GM19025 (cell line): Measurements from ENCODE around the gene ABO.
"Not testable (repeated sequence)": the region's sequence is repeated elsewhere in the genome, so short reads cannot be mapped to it uniquely, and the experiment has no call there.

Source experiments
- ATAC-seq: cut with Tn5 transposase; IDR thresholded peaks from one replicate; pipeline ENCODE4 v1.9.1; 2021; ENCODE audit warnings: mild to moderate bottlenecking, low read depth, moderate library complexity; ENCODE audit not compliant: unreplicated experiment

ABO gene

DNA sequence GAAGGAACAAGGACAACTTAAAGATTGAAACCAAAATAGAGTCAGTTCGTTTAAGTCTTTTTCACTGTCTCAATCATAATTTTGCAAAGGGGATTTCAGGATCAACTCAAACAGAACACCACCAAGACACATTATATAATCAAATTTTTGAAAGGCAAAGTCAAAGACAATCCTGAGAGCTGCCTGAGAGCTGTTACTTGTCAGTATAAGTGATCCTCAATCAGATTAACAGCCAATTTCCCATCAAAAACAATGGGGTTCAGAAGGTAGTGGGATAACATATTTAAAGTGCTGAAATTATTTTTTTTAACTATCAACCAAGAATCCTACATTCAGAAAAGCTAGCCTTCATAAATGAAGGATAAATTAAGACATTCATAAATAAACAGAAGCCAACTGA is 19.3 kb upstream of the ABO start:
- no peak for ATAC-seq

DNA sequence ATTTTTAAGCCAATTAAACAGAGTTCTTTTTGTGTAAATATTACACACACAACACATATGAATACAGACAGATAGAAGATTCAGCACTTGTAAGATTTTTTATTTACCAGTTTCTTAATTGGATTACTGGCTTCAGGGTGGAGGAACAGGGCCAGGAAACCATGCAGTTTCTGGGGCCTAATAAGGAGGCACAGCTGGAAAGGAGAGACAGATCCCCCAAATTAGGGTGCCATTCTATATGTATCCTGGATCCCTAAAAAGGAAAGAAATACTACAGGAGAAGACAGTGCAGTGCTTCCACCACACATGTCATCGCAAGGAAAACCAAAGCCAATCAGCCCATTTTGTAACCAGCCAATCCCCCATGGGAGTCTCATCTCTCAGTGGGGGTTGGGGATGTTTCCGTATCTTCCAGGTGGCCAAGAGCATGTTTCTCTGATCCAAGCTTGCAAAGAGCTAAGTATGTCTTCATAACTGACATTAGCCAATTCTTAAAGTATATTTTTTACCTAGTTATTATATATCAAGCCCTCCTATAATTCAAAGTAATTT is 15.8 kb upstream of the ABO start:
- no peak for ATAC-seq

DNA sequence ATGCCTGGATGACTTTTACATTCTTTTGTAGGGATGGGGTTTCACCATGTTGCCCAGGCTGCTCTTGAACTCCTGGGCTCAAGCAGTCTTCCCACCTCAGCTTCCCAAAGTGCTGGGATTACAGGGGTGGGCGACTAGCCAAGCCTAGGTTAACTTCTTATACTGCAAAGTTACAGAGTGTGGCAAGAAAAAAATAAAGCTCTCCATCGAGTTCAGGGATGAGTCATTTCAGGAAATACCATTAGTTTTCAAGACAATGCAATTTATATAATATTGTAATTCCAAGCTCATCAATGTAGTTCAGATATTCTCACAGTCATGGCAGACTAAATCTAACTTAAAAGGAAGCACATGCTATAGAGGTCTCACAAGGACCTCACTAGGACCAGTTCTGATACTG is 11.5 kb upstream of the ABO start:
- ATAC-seq, result no peak

DNA sequence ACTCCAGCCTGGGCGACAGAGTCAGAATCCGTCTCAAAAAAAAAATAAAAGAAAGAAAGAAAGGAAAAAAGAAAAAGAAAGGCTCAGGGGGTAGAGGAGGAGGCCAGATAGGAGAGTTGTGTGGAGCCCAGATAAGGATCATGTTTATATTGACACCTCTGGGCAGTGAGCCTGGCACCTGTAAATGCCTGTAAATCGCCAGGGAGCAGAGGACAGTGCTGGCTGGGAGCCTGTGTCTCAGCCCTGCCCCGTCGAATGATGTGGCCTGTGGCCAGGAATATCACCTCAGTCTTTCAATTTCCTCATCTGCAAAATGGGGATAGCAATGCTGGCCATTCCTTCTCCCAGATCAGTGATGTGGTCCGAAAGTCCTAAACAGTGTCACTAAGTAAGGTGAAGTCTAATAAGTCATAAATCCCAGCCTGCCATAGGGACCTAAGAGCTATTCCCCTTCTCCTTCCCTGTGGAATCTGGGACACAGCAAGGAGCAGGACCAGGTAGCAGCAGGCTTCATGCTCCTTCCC is 10.3 kb upstream of the ABO start:
- no peak for ATAC-seq

DNA sequence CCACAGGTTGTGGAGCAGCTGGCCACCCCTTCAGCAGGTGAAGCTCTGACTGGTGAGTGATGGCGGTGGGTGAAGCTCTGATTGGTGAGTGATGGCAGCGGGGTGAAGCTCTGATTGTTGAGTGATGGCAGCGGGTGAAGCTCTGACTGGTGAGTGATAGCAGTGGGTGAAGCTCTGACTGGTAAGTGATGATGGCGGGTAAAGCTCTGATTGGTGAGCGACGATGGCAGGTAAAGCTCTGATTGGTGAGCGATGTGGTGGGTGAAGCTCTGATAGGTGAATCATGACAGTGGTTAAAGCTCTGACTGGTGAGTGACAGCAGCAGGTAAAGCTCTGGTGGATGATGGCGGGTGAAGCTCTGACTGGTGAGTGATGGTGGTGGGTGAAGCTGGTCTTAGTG is 9.4 kb upstream of the ABO start:
- no peak for ATAC-seq

DNA sequence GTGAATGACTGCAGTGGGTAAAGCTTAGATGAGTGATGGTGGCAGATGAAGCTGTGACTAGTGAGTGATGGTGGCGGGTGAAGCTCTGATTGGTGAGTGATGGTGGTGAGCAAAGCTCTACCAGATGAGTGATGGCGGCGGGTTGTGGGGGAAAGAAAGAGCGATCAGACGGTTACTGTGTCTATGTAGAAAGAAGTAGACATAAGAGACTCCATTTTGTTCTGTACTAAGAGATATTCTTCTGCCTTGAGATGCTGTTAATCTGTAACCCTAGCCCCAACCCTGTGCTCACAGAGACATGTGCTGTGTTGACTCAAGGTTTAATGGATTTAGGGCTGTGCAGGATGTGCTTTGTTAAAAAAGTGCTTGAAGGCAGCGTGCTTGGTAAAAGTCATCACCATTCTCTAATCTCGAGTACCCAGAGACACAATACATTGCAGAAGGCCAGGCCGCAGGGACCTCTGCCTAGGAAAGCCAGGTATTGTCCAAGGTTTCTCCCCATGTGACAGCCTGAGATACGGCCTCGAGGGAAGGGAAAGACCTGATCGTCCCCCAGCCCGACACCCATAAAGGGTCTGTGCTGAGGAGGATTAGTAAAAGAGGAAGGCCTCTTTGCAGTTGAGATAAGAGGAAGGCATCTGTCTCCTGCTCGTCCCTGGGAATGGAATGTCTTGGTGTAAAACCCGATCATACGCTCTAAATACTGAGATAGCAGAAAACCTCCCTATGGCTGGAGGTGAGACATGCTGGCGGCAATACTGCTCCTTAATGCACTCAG is 8.4 kb upstream of the ABO start:
- ATAC-seq, result not testable (repeated sequence)

DNA sequence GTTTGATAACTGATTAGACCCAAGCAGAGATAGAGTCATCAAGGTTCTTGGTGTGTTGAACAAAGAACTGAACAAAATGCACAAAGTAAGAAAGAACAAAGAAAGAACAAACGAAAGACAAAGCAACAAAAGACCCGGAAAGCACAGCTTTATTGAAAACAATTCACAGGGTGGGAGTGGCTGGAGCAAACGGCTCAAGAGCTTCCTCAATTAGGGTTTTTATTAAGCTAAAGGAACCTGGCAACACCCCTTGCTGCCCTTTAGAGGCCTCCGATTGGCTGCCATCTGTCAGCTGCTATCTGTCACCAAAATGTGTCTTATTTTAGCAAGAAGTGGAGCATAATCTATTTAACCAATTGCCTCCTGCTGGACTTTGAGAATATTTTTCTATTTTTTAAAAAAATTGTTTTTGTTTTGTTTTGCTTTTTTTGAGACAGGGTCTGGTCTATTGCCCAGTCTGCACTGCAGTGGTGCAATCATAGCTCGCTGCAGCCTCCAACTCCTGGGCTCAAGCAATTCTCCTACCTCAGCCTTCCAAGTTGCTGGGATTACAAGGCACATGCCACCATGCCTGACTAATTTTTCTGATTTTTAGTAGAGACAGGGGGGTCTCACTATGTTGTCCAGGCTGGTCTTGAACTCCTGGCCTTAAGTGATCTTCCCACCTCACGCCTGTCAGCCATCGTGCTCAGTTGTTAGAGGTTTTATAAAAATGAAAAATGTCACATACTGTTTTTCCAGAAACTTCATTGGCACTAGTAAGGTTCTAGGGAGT is 7.7 kb upstream of the ABO start:
- ATAC-seq, result no peak

DNA sequence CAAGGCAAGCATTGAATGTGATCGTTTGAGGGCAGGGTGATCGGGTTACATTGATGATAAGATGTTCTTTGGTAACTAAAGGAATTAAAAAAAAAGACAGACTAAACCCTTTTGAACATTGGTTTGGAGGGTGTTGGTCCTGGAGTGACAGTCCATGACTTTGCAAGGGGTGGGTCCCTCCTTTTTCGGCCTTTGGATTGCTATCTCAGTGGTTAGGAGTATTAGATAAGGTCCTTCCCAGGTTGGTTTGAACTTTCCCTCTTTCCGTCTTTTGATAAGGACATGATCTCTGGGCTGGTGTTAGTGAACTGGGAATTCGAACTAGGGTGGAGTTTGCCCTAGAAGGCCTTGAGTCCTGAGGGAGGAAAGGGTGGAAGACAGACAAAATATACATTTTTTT is 5.4 kb upstream of the ABO start:
- no peak for ATAC-seq

DNA sequence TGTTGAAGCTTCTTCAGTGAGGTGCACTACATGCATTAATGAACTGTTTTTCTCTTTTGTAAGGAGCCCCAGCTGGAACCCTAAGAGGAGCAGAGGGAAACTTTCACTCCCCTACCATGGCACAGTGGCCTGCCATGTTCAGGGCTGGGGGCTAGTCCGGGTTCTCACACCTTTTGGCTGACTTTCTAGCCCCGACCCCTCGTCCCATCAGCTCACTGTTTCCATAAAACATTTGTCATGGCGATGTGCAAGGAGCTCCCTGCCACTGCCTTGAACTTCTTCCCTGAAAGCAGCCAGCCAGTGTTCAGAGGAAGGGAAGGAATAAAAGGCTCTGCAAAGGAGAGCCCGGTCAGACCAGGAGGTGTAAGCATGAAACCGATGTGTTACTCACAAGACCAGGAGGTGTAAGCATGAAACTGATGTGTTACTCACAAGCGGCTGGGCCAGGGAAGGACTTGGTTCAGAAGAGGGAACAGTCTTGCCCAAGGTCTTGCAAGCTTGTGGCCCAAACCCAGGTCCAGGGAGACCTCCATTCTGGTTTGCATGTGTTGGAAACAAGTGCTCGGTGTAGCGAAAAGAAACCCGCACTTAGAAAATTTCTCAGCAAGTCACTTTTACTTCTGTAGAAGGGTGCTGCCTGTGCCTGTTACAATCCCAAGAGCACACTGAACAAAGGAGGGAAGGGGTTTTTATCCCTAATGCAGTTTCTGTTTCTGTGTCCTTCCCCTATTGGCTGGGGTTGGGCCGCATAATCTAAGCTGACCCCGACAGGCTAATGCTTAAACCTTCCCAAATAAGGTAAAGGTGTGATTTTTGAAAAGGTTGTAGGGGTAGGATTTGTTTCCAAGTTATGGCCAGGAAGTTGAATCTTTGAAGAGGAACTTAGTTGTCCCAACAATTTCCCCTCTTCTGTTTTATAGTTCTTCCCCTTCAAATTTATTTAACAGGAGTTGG is 3.4 kb upstream of the ABO start:
- no peak for ATAC-seq

DNA sequence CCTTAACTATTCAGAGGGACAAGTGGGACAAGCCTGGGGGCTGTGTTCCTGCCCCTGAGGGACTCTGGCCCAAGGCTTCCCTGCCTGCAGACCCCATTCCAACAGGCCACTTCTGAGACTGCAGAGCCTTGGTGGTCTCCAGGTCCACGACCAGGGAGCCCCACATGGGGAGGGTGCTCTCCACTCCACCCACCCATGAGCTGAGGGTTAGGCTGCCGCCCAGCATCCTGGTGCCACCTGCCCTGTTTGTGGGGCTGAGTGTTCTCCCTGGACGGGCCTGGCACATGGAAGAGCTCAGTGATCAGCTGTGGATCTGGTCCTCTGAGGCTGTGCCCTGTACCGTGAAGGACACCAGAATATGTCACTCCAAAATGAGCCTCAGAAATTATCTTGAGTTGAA is 2.5 kb upstream of the ABO start:
- ATAC-seq, result no peak

DNA sequence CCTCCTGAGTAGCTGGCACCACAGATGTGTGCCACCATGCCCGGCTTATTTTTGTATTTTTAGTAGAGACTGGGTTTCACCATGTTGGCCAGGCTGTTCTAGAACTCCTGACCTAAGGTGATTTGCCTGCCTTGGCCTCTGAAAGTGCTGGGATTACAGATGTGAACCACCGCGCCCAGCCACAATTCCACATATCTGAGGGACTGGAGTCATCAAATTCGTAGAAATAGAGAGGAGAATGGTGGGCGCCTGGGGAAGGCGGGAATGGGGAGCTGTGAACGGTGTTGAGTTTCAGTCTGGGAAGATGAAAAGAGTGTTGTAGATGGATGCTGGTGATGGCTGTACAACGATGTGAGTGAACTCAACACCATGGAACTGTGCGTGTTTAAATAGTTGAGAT is 1.9 kb upstream of the ABO start:
- no peak for ATAC-seq

DNA sequence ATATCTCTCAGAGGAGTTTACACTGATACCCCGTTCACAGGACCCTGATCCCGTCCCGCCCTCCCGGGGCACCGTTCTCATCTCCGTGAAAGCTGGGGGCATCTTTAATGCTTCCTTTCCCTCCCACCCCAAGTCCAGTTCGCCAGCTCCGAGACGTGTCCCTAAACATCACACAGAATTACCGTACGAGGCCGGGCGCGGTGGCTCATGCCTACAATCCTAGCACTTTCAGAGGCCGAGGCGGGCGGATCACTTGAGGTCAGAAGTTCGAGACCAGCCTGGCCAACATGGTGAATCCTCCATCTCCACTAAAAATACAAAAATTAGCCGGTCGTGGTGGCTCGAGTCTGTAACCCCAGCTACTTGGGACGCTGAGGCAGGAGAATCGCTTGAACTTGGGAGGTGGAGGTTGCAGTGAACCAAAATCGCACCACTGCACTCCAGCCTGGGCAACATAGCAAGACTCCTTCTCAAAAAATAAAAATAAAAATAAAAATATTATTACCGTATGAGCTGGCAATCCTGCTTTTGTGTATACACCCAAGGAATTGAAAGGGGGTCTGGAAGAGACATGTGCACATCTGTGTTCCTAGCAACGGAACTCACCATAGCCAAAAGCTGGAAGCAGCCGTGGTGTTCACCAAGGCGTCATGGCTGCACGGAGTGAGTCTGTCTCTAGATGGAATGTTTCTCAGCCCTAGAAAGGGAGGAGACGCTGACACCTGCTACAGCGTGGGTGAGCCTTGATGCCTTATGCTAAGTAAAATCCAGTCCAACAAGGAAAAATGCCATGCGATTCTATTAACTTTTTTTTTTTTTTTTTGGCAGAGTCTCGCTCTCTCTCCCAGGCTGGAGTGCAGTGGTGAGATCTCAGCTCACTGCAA is 1.2 kb upstream of the ABO start:
- no peak for ATAC-seq

DNA sequence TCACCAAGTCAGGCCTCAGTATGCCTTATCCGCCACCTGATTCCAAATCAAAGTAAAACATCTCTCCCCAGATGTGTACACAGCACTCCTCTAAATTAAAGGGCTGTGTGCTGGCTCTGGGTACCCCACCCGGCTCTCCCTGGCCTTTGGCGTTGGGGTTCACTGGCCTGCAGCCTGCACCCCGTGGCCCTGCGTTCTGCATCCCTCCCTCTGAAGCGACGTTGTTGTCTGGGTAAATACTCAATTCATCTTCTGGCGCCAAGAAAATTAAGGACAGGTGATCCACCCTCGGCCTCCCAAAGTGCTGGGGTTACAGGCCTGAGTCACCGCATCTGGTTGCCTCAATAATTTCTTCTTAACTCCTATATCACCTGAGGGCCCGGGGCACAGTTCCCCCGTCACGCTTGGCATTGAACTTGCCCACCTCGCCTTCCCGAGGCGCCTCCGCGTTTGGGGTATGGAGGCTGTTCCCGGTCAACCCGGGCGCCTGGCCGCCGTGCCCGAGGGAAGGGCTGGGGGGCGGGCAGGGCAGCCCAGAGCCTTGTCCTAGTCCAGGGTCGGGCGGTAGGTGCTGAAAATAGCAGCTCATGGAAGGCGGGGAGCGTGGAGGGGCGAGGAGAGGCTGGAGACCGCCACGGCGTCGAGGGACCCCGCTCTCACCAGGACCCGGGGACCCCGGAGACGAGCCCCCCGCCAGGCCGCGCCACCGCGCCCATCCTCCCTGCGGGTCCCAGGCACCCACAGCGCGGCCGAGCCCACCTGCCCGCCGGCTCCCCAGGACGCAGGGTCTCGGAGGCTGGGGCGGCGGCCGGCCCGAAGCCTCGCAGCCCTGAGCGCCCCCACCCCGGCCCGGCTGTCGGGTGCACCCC is 531 bp downstream of the ABO start:
- no peak for ATAC-seq

DNA sequence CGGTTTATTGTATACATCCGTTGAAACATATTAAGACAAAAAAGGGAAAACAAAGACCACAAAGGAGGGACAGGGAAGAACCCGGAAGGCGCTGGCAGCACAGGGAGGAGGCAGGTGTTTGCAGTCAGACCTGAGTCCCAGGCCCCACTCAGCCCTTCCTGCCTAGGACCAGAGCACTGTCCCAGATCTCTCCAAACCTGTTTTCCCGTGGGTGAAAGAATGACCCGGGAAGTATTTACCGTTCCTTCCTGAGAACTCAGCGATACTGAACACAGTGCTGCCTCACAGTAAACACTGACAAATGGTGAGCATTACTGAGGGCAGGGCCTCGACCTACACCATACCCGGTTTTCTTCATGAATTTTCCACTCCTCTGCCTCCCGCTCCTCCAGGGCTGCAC is 1.2 kb downstream of the ABO start:
- ATAC-seq, result no peak

DNA sequence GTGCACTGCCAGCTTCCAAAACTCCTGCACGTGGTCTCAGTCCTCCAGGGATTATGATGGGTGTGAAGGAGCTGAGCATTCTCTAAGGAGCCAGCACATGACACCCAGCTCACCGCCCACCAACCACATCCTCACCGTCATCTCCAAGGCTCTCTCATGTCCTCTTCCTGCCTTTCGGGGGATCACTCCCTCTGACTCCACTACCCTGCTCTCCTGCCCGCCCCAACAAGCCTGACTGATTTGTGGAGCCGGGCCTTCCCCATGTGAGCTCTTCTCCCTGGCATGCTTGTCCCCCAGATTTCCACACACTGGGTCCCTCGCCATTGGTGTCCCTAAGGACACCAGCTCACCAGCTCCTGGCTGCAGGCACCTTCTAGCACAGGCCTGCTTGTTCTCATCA is 1.9 kb downstream of the ABO start:
- no peak for ATAC-seq

DNA sequence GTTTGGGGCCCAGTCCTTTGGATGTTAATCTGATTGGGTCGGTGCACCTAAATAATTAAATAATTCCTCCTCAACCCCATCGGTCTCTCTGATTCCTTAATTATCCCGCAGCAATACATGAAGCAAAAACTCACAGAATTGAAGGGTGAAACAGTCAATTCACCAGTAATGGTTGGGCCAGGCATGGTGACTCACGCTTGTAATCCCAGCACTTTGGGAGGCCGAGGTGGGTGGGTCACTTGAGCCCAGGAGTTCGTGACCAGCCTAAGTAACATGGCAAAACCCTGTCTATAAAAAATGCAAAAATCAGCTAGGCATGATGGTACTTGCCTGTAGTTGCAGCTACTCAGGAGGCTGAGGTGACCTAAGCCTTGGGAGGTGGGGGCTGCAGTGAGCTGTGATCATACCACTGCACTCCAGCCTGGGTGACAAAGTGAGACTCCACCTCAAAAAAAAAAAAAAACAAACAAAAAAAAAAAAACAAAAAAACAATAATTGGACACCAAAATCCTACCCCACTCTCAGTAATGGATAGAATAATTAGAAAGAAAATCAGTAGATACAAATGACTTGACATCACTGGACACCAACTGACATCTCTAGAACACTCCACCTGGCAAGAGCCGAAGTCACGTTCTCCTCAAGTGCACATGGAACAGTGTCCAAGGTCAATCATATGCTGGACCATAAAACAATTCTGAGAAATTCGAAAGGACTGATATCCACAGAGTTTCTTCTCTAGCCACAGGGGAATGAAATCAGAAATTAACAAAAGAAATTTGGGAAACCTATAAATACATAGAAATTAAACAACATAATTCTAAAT is 5.3 kb downstream of the ABO start:
- ATAC-seq, result no peak

DNA sequence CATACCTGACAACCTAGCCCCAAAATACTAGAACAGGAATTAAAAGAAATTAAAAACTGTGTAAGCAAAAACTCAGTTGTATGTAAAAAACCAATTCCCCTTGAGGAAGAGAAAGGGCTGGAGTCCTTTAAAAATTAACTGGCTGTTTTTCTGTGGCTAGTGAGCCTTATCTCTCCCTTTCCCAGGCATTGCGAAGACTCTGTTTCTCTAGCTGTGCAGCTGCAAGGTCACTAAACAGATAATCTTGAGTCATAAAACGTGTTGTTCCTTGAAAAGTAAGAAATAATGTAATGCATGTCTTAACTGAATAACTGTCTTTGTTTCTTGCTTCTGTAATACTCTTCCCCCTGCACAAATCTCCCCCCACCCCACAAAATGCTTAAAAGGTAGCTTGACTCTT is 5.9 kb downstream of the ABO start:
- ATAC-seq, result not testable (repeated sequence)
